HCT116 (cell line): ENCODE measurements around the gene NAA40. TPM values are rescaled to one million over a fixed set of nuclear protein-coding genes. Genes with fewer than 3 reads are reported as not detected.

Experiments used
- ATAC-seq: fragments of 200-7000 bp; cut with Tn5 transposase; 2 replicates; pipeline ENCODE4 v1.9.1; 2020; ENCODE audit warnings: mild to moderate bottlenecking, moderate library complexity
- BruUV-seq: library from RNA; stranded (reverse); fragments of 400-500 nt; replicated peaks from 2 replicates; lab custom pipeline; 2021; lab: Mats Ljungman, UMichigan
- CTCF ChIA-PET: fragments of 300-600 bp; sonication (Branson Sonifier 250); formaldehyde crosslinking; loops from one replicate; lab custom pipeline; 2021; ENCODE audit warnings: antibody characterized with exemption; lab: Charles Lee
- POLR2A ChIA-PET: fragments of 300-600, 350-600 bp; sonication (Branson Sonifier 250); formaldehyde crosslinking; loops from one replicate; lab custom pipeline; 2021; ENCODE audit warnings: antibody characterized with exemption; lab: Charles Lee
- RAD21 ChIA-PET, 2 experiments: fragments of 300-600 bp; sonication (Branson Sonifier 250); formaldehyde crosslinking; loops; one replicate each; lab custom pipeline; 2023; ENCODE audit warnings: low total read pairs in 2 of 2; ENCODE audit not compliant: uncharacterized antibody in 2 of 2, unreplicated experiment in 2 of 2, low non-redundant PET in 1 of 2; lab: Charles Lee
- DNase-seq: peaks from one replicate; pipeline ENCODE4 v3.0.0-alpha.2; 2010; ENCODE audit warnings: low read depth, low spot score
- H2AFZ ChIP-seq: fragments of 200-600 bp; shearing (Covaris generic), sonication (generic); 2 replicates; pipeline ENCODE4 v1.6.1; 2017; ENCODE audit warnings: low read depth, mixed run types, mixed read lengths, antibody characterized with exemption, low read length; ENCODE audit not compliant: poor library complexity, severe bottlenecking
- H3K27ac ChIP-seq: 2 replicates; pipeline ENCODE4 v1.5.1; 2012; ENCODE audit warnings: low read depth, low read length
- H3K27me3 ChIP-seq: fragments of 200-600 bp; sonication (generic); 2 replicates; pipeline ENCODE4 v1.6.1; 2016; ENCODE audit warnings: mixed run types, low read length, mixed read lengths; ENCODE audit not compliant: insufficient read depth
- H3K36me3 ChIP-seq, 2 experiments: fragments of 200-500 bp in 1 of 2; fragments of 200-600 bp in 1 of 2; sonication (Bioruptor generic) in 1 of 2; sonication (generic) in 1 of 2; 2 replicates each; pipeline versions ENCODE4 v1.5.1 to v1.6.1; 2014 to 2016; ENCODE audit warnings: low read length in 2 of 2, inconsistent platforms in 1 of 2, mixed read lengths in 1 of 2, mixed run types in 1 of 2; ENCODE audit not compliant: insufficient read depth in 2 of 2, control insufficient read depth in 1 of 2
- H3K4me1 ChIP-seq, 2 experiments: fragments of 200-600 bp in 1 of 2; sonication (generic) in 1 of 2; 2 replicates each; pipeline versions ENCODE4 v1.5.1 to v1.6.1; 2012 to 2017; ENCODE audit warnings: low read length in 2 of 2, inconsistent platforms in 1 of 2, mild to moderate bottlenecking in 1 of 2, mixed read lengths in 1 of 2, mixed run types in 1 of 2, moderate library complexity in 1 of 2; ENCODE audit not compliant: insufficient read depth in 2 of 2, control insufficient read depth in 1 of 2
- H3K4me2 ChIP-seq: fragments of 200-600 bp; sonication (generic); 2 replicates; pipeline ENCODE4 v1.6.1; 2017; ENCODE audit warnings: mixed run types, low read length, mixed read lengths
- H3K4me3 ChIP-seq, 2 experiments: fragments of 200-600 bp in 1 of 2; sonication (generic) in 1 of 2; replicated peaks in 1 of 2; 2 replicates each; pipeline ENCODE4 v1.5.1; 2011 to 2016; ENCODE audit warnings: low read length in 2 of 2, control low read depth in 1 of 2, low read depth in 1 of 2, mild to moderate bottlenecking in 1 of 2, mixed read lengths in 1 of 2, mixed run types in 1 of 2
- H3K79me2 ChIP-seq: fragments of 200-600 bp; sonication (generic); 2 replicates; pipeline ENCODE4 v1.6.1; 2017; ENCODE audit warnings: mild to moderate bottlenecking, mixed run types, low read length, moderate library complexity, mixed read lengths; ENCODE audit not compliant: insufficient read depth
- H3K9ac ChIP-seq: fragments of 200-600 bp; sonication (generic); 2 replicates; pipeline ENCODE4 v1.6.1; 2016; ENCODE audit warnings: low read length, mixed read lengths
- H3K9me2 ChIP-seq: fragments of 200-600 bp; sonication (generic), shearing (Covaris generic); 2 replicates; pipeline ENCODE4 v1.6.1; 2017; ENCODE audit warnings: mixed run types, mild to moderate bottlenecking, moderate library complexity; ENCODE audit not compliant: insufficient read depth
- H3K9me3 ChIP-seq, 2 experiments: fragments of 200-500 bp in 1 of 2; fragments of 200-600 bp in 1 of 2; sonication (Bioruptor generic) in 1 of 2; sonication (generic) in 1 of 2; 2 replicates each; pipeline ENCODE4 v1.6.1; 2014 to 2017; ENCODE audit warnings: low read length in 2 of 2, mixed read lengths in 2 of 2, inconsistent platforms in 1 of 2, low read depth in 1 of 2, mild to moderate bottlenecking in 1 of 2, mixed run types in 1 of 2, moderate library complexity in 1 of 2; ENCODE audit not compliant: control insufficient read depth in 1 of 2, insufficient read depth in 1 of 2
- H4K20me1 ChIP-seq: fragments of 200-600 bp; sonication (generic), shearing (Covaris generic); 2 replicates; pipeline ENCODE4 v1.6.1; 2017; ENCODE audit warnings: mixed run types, mild to moderate bottlenecking, moderate library complexity; ENCODE audit not compliant: insufficient read depth
- EZH2 ChIP-seq: fragments of 200-600 bp; sonication (generic); IDR thresholded peaks from 2 replicates; pipeline ENCODE4 v1.6.1; 2017; ENCODE audit warnings: antibody characterized with exemption, mixed run types
- FOSL1 ChIP-seq: IDR thresholded peaks from 2 replicates; pipeline ENCODE4 v1.6.1; 2012; ENCODE audit warnings: low read depth
- JUND ChIP-seq: IDR thresholded peaks from 2 replicates; pipeline ENCODE4 v1.6.1; 2012
- POLR2A ChIP-seq: IDR thresholded peaks from 2 replicates; pipeline ENCODE4 v1.7.0; 2011; ENCODE audit warnings: borderline replicate concordance; ENCODE audit not compliant: insufficient read depth, insufficient read length; ENCODE audit errors: extremely low read depth
- SIN3A ChIP-seq: IDR thresholded peaks from 2 replicates; pipeline ENCODE4 v1.6.1; 2012; ENCODE audit warnings: low read depth
- SP1 ChIP-seq: IDR thresholded peaks from 2 replicates; pipeline ENCODE4 v1.6.1; 2012; ENCODE audit warnings: low read depth
- ZFX ChIP-seq: fragments of 450-650 bp; IDR thresholded peaks from 2 replicates; pipeline ENCODE4 v1.6.1; 2017
- intact Hi-C: fragments of 100-400 bp; cut with micrococcal nuclease; formaldehyde crosslinking; loops from 2 replicates; pipeline ENCODE4 v1.10.0; 2022
- total RNA-seq: library from RNA; stranded (reverse); gene quantifications from one replicate; pipeline ENCODE4 v1.2.1, GENCODE V29; 2021; ENCODE audit not compliant: unreplicated experiment
- TF ChIP-seq, protein P1 (sequence below): IDR thresholded peaks from 2 replicates; pipeline ENCODE4 v1.6.1; 2011; ENCODE audit warnings: mild to moderate bottlenecking, low read length, moderate library complexity; ENCODE audit not compliant: insufficient replicate concordance; ENCODE audit errors: extremely low read depth
- TF ChIP-seq, protein P2 (sequence below): IDR thresholded peaks from 2 replicates; pipeline ENCODE4 v1.6.1; 2012
- TF ChIP-seq, protein P3 (sequence below), 3 experiments: fragments of 200-600 bp in 1 of 3; sonication (generic) in 1 of 3; IDR thresholded peaks in 2 of 3; conservative IDR thresholded peaks in 1 of 3; 2 replicates each; pipeline ENCODE4 v1.5.1; 2012 to 2017; ENCODE audit warnings: low read depth in 2 of 3, low read length in 2 of 3, antibody characterized with exemption in 1 of 3, borderline replicate concordance in 1 of 3, control low read depth in 1 of 3, mild to moderate bottlenecking in 1 of 3, mixed read lengths in 1 of 3, mixed run types in 1 of 3, moderate library complexity in 1 of 3; ENCODE audit not compliant: insufficient read depth in 1 of 3
- TF ChIP-seq, protein P4 (sequence below): IDR thresholded peaks from 2 replicates; pipeline ENCODE4 v1.6.1; 2012; ENCODE audit warnings: low read depth

Gene NAA40
- total RNA-seq, 1 experiment from 2014 or later: 25.3 TPM

DNA sequence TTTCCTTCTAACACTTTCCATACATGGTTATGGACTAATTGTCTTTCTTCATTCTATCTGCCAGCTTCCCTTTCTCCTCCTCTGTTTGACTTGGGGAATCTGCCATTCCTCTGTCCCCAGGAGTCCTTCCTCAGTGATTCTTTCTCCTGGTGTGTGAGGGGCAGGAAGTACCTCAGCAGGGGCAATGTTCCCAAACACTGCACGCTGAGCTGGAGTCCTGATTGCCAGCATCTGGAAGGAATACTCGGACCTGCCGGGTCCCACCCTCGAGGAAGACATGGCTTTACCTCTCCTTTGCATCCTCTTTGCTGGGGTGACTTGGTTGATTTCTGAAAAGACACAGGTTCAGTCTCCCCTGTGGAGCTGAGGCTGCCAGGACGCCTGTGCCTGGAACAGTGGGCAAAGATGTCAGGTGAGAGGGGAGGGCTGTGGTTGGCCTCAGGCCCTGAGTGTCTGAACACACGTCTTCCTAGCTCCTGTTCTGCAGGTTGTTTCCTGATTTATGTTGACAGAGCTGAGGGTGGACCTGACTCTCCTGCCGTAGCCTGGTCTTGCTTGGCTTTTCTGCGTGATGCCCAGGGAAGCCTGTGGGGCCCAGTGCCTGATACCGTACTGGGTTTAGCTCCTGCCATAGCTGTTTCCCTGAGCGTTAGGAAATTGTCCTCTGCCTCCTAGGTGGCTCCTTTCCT lies 39.9 kb downstream of the NAA40 start:
- intact Hi-C loops: no loop called here
- H3K4me3 ChIP-seq: no peak overlapping the region
- H3K4me1 ChIP-seq: peaks cover 10 to 21% of the 10 kb centered on the region in 2 experiments
- no peak overlapping the region for H3K27ac ChIP-seq
- ATAC-seq (no peak), DNase-seq (no peak)
- H3K9me2 ChIP-seq: no peaks in the 10 kb centered on the region
- peaks cover 2 to 7% of the 10 kb centered on the region in 2 experiments; a peak in 2 of 4 replicates for H3K36me3 ChIP-seq
- no peaks in the 10 kb centered on the region for H4K20me1 ChIP-seq
- H3K9ac ChIP-seq: no peak overlapping the region
- ChIA-PET POLR2A (no interaction called here), RAD21 (no interaction called here), CTCF (no interaction called here)
- no peak overlapping the region for H3K4me2 ChIP-seq
- BruUV-seq: no TSS peak
- H3K9me3 ChIP-seq: no peaks in the 10 kb centered on the region
- H3K79me2 ChIP-seq: peaks cover 51% of the 10 kb centered on the region
- no peak for TF ChIP-seq SIN3A
- TF ChIP-seq SP1: no peak
- no peak for TF ChIP-seq POLR2A
- TF ChIP-seq, protein P1, sequence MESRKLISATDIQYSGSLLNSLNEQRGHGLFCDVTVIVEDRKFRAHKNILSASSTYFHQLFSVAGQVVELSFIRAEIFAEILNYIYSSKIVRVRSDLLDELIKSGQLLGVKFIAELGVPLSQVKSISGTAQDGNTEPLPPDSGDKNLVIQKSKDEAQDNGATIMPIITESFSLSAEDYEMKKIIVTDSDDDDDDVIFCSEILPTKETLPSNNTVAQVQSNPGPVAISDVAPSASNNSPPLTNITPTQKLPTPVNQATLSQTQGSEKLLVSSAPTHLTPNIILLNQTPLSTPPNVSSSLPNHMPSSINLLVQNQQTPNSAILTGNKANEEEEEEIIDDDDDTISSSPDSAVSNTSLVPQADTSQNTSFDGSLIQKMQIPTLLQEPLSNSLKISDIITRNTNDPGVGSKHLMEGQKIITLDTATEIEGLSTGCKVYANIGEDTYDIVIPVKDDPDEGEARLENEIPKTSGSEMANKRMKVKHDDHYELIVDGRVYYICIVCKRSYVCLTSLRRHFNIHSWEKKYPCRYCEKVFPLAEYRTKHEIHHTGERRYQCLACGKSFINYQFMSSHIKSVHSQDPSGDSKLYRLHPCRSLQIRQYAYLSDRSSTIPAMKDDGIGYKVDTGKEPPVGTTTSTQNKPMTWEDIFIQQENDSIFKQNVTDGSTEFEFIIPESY: no peak
- no peak for TF ChIP-seq JUND
- no peak for TF ChIP-seq ZFX
- TF ChIP-seq, protein P2, sequence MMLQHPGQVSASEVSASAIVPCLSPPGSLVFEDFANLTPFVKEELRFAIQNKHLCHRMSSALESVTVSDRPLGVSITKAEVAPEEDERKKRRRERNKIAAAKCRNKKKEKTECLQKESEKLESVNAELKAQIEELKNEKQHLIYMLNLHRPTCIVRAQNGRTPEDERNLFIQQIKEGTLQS: no peak
- TF ChIP-seq FOSL1: no peak
- TF ChIP-seq, protein P3, sequence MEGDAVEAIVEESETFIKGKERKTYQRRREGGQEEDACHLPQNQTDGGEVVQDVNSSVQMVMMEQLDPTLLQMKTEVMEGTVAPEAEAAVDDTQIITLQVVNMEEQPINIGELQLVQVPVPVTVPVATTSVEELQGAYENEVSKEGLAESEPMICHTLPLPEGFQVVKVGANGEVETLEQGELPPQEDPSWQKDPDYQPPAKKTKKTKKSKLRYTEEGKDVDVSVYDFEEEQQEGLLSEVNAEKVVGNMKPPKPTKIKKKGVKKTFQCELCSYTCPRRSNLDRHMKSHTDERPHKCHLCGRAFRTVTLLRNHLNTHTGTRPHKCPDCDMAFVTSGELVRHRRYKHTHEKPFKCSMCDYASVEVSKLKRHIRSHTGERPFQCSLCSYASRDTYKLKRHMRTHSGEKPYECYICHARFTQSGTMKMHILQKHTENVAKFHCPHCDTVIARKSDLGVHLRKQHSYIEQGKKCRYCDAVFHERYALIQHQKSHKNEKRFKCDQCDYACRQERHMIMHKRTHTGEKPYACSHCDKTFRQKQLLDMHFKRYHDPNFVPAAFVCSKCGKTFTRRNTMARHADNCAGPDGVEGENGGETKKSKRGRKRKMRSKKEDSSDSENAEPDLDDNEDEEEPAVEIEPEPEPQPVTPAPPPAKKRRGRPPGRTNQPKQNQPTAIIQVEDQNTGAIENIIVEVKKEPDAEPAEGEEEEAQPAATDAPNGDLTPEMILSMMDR (IDR thresholded peaks at IDR 0.05 in 2 of 3, conservative IDR thresholded peaks at IDR 0.05 in 1 of 3; ENCODE audit: borderline replicate concordance in 1 of 3, insufficient read depth in 1 of 3, low read depth in 2 of 3, low read length in 2 of 3): no peak
- TF ChIP-seq, protein P4, sequence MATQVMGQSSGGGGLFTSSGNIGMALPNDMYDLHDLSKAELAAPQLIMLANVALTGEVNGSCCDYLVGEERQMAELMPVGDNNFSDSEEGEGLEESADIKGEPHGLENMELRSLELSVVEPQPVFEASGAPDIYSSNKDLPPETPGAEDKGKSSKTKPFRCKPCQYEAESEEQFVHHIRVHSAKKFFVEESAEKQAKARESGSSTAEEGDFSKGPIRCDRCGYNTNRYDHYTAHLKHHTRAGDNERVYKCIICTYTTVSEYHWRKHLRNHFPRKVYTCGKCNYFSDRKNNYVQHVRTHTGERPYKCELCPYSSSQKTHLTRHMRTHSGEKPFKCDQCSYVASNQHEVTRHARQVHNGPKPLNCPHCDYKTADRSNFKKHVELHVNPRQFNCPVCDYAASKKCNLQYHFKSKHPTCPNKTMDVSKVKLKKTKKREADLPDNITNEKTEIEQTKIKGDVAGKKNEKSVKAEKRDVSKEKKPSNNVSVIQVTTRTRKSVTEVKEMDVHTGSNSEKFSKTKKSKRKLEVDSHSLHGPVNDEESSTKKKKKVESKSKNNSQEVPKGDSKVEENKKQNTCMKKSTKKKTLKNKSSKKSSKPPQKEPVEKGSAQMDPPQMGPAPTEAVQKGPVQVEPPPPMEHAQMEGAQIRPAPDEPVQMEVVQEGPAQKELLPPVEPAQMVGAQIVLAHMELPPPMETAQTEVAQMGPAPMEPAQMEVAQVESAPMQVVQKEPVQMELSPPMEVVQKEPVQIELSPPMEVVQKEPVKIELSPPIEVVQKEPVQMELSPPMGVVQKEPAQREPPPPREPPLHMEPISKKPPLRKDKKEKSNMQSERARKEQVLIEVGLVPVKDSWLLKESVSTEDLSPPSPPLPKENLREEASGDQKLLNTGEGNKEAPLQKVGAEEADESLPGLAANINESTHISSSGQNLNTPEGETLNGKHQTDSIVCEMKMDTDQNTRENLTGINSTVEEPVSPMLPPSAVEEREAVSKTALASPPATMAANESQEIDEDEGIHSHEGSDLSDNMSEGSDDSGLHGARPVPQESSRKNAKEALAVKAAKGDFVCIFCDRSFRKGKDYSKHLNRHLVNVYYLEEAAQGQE: no peak
- no peak for TF ChIP-seq EZH2
- no peaks in the 10 kb centered on the region for H3K27me3 ChIP-seq
- H2AFZ ChIP-seq: no peak overlapping the region
